K562 (cell line): ENCODE measurements around the gene ANKRD2. TPM values are rescaled to one million over a fixed set of nuclear protein-coding genes. Genes with fewer than 3 reads are reported as not detected.

Experiments
- CCNT2 ChIP-seq: IDR thresholded peaks from 2 replicates; pipeline ENCODE4 v1.6.1; 2011; ENCODE audit warnings: borderline replicate concordance, low read depth, mild to moderate bottlenecking, moderate library complexity, mixed read lengths, low read length; ENCODE audit not compliant: insufficient read length; ENCODE audit errors: extremely low read depth
- ESRRA ChIP-seq: fragments of 450-650 bp; IDR thresholded peaks from 2 replicates; pipeline ENCODE4 v1.6.1; 2014; ENCODE audit warnings: low read depth, mild to moderate bottlenecking, moderate library complexity, borderline replicate concordance
- GABPB2 ChIP-seq: fragments of 250-450 bp; sonication (Bioruptor Pico); conservative IDR thresholded peaks from 2 replicates; pipeline ENCODE4 v1.5.1; 2021; ENCODE audit warnings: mild to moderate bottlenecking
- JUND ChIP-seq, 2 experiments: IDR thresholded peaks; 2 replicates in 1 of 2; 3 replicates in 1 of 2; pipeline ENCODE4 v1.6.1; 2011; ENCODE audit warnings: borderline replicate concordance in 2 of 2, low read depth in 2 of 2, low read length in 2 of 2, improper control_type of control experiment in 1 of 2, missing biosample characterization in 1 of 2, missing genetic modification characterization in 1 of 2, missing genetic modification reagents in 1 of 2
- LCOR ChIP-seq: sonication (generic); formaldehyde crosslinking; IDR thresholded peaks from 2 replicates; pipeline ENCODE4 v1.8.0; 2022; ENCODE audit warnings: mild to moderate bottlenecking, missing genetic modification reagents
- MECOM ChIP-seq: fragments of 250-450 bp; sonication (Bioruptor Pico); IDR thresholded peaks from 2 replicates; pipeline ENCODE4 v1.8.0; 2022; ENCODE audit warnings: inconsistent platforms
- NFE2 ChIP-seq: IDR thresholded peaks from 2 replicates; pipeline ENCODE4 v1.6.1; 2014; ENCODE audit warnings: antibody characterized with exemption, low read depth
- POLR2AphosphoS2 ChIP-seq: IDR thresholded peaks from 2 replicates; pipeline ENCODE4 v1.6.1; 2012; ENCODE audit warnings: low read length, improper control_type of control experiment
- SLC30A9 ChIP-seq: fragments of 250-450 bp; sonication (Bioruptor Pico); IDR thresholded peaks from 2 replicates; pipeline ENCODE4 v1.8.0; 2022; ENCODE audit warnings: mild to moderate bottlenecking, moderate library complexity
- SMAD2 ChIP-seq: fragments of 150-350 bp; IDR thresholded peaks from 2 replicates; pipeline ENCODE4 v1.6.1; 2014; ENCODE audit warnings: low read depth, mild to moderate bottlenecking, low read length
- SMAD3 ChIP-seq: fragments of 450-650 bp; formaldehyde crosslinking; conservative IDR thresholded peaks from 2 replicates; pipeline ENCODE4 v1.4.0; 2020; ENCODE audit warnings: mild to moderate bottlenecking
- TEAD2 ChIP-seq: fragments of 450-650 bp; IDR thresholded peaks from 2 replicates; pipeline ENCODE4 v1.6.1; 2016; ENCODE audit warnings: missing genetic modification characterization, control low read depth, missing compliant biosample characterization
- ZBTB8A ChIP-seq: fragments of 450-650 bp; IDR thresholded peaks from 2 replicates; pipeline ENCODE4 v1.6.1; 2018; ENCODE audit warnings: mild to moderate bottlenecking, moderate library complexity; ENCODE audit not compliant: partially characterized antibody
- ZKSCAN8 ChIP-seq: fragments of 200-800 bp; sonication (Bioruptor generic); IDR thresholded peaks from 2 replicates; pipeline ENCODE4 v1.6.1; 2016; ENCODE audit warnings: missing genetic modification characterization, missing compliant biosample characterization
- ZNF316 ChIP-seq: fragments of 450-650 bp; IDR thresholded peaks from 2 replicates; pipeline ENCODE4 v1.6.1; 2016
- ZNF41 ChIP-seq: fragments of 250-450 bp; sonication (Bioruptor Pico); conservative IDR thresholded peaks from 2 replicates; pipeline ENCODE4 v1.4.0; 2020; ENCODE audit warnings: mild to moderate bottlenecking
- polyA plus RNA-seq, 8 experiments: library from polyadenylated mRNA; depleted of rRNA in 4 of 8; stranded (reverse) in 5 of 8; unstranded in 3 of 8; fragments of >200 nt; fragmentation: Nextera tagmentation in 2 of 8; fragmentation: Illumina TruSeq in 1 of 8; extraction: Ambion mirVana in 2 of 8; extraction: Trizol in 1 of 8; gene quantifications; 2 replicates each; pipeline versions ENCODE4 v1.2.1 to v1.2.3, GENCODE V29; 2011 to 2014; ENCODE audit warnings: inconsistent platforms in 1 of 8, missing spikeins in 1 of 8
- total RNA-seq, 7 experiments: library from RNA; depleted of rRNA in 6 of 7; stranded (reverse); fragments of >200 nt in 6 of 7; fragmentation: Illumina TruSeq in 2 of 7; extraction: Trizol in 2 of 7; gene quantifications; 2 replicates each; pipeline versions ENCODE4 v1.2.1 to v1.2.3, GENCODE V29; 2011 to 2021; ENCODE audit warnings: low replicate concordance in 1 of 7
- TF ChIP-seq, protein P1 (sequence below): IDR thresholded peaks from 2 replicates; pipeline ENCODE4 v1.6.1; 2016; ENCODE audit warnings: missing genetic modification characterization, missing compliant biosample characterization
- TF ChIP-seq, protein P2 (sequence below): fragments of 250-450 bp; sonication (Bioruptor Pico); IDR thresholded peaks from 2 replicates; pipeline ENCODE4 v1.6.1; 2021; ENCODE audit warnings: mild to moderate bottlenecking
- TF ChIP-seq, protein P3 (sequence below): sonication (generic); formaldehyde crosslinking; IDR thresholded peaks from 2 replicates; pipeline ENCODE4 v1.8.1; 2023; ENCODE audit warnings: mild to moderate bottlenecking, missing genetic modification reagents, moderate library complexity
- TF ChIP-seq, protein P4 (sequence below): fragments of 250-450 bp; sonication (Bioruptor Pico); IDR thresholded peaks from 2 replicates; pipeline ENCODE4 v1.4.0; 2020; ENCODE audit warnings: mild to moderate bottlenecking, moderate library complexity
- TF ChIP-seq, protein P5 (sequence below): fragments of 250-450 bp; sonication (Bioruptor Pico); IDR thresholded peaks from 2 replicates; pipeline ENCODE4 v1.8.0; 2022; ENCODE audit warnings: moderate library complexity, mild to moderate bottlenecking, inconsistent platforms
- TF ChIP-seq, protein P6 (sequence below): fragments of 250-450 bp; sonication (Bioruptor Pico); IDR thresholded peaks from 2 replicates; pipeline ENCODE4 v1.8.0; 2021; ENCODE audit warnings: mild to moderate bottlenecking, moderate library complexity

ANKRD2 gene
- total and polyA plus RNA-seq, 9 of the 15 experiments (the other 6 are each of a cell fraction or from before 2014, with no cell fraction given) = not detected

DNA sequence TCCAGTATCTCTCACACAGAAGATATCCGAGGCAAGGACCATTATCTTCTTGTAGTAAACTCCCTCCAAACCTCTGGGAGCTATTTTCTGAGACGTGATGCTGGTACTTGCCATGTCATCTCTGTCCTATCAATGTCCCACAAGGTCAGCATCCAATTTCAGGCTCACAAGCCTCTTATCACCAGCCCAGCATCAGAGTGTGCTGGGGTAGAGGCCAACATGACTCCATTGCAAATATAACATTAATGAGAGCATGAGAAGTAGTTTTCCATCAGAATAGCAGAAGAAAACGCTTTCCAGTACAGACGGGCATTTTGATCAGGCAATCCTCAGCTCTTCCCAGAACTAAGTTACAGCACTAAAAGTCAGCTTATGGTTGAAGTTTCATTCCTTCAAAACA lies 55.2 kb downstream of the ANKRD2 start (continued):
- TF ChIP-seq, protein P1, sequence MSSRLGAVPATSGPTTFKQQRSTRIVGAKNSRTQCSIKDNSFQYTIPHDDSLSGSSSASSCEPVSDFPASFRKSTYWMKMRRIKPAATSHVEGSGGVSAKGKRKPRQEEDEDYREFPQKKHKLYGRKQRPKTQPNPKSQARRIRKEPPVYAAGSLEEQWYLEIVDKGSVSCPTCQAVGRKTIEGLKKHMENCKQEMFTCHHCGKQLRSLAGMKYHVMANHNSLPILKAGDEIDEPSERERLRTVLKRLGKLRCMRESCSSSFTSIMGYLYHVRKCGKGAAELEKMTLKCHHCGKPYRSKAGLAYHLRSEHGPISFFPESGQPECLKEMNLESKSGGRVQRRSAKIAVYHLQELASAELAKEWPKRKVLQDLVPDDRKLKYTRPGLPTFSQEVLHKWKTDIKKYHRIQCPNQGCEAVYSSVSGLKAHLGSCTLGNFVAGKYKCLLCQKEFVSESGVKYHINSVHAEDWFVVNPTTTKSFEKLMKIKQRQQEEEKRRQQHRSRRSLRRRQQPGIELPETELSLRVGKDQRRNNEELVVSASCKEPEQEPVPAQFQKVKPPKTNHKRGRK (tag) = no peak
- peak; percentile 94 for TF ChIP-seq ESRRA
- TF ChIP-seq JUND (IDR thresholded peaks at IDR 0.05; ENCODE audit: borderline replicate concordance, low read depth, low read length) = no peak
- peak; percentile 41; the same call in 1 of the 3 replicates for TF ChIP-seq JUND (tag; IDR thresholded peaks at IDR 0.05; ENCODE audit: borderline replicate concordance, low read depth, low read length)
- TF ChIP-seq, protein P2, sequence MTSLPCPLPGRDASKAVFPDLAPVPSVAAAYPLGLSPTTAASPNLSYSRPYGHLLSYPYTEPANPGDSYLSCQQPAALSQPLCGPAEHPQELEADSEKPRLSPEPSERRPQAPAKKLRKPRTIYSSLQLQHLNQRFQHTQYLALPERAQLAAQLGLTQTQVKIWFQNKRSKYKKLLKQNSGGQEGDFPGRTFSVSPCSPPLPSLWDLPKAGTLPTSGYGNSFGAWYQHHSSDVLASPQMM (CRISPR knock-in tag) = no peak
- no peak for TF ChIP-seq ZKSCAN8 (CRISPR knock-in tag)
- peak; percentile 42; the same call in 1 of the 2 replicates for TF ChIP-seq ZNF316
- TF ChIP-seq, protein P3, sequence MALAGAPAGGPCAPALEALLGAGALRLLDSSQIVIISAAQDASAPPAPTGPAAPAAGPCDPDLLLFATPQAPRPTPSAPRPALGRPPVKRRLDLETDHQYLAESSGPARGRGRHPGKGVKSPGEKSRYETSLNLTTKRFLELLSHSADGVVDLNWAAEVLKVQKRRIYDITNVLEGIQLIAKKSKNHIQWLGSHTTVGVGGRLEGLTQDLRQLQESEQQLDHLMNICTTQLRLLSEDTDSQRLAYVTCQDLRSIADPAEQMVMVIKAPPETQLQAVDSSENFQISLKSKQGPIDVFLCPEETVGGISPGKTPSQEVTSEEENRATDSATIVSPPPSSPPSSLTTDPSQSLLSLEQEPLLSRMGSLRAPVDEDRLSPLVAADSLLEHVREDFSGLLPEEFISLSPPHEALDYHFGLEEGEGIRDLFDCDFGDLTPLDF (CRISPR knock-in tag) = no peak
- TF ChIP-seq CCNT2 = no peak
- TF ChIP-seq POLR2AphosphoS2 = no peak
- TF ChIP-seq ZNF41 = 0 out of 2 replicates have a peak, but pooled peaks have one; percentile 28
- TF ChIP-seq MECOM (CRISPR knock-in tag) = 0 out of 2 replicates have a peak, but pooled peaks have one; percentile 40
- no peak for TF ChIP-seq TEAD2 (tag)
- TF ChIP-seq LCOR = no peak
- peak; percentile 73 for TF ChIP-seq NFE2
- peak; percentile 53; the same call in 1 of the 2 replicates for TF ChIP-seq SMAD3 (CRISPR knock-in tag)
- TF ChIP-seq SLC30A9 (CRISPR knock-in tag) = no peak
- TF ChIP-seq SMAD2 = no peak
- TF ChIP-seq, protein P4, sequence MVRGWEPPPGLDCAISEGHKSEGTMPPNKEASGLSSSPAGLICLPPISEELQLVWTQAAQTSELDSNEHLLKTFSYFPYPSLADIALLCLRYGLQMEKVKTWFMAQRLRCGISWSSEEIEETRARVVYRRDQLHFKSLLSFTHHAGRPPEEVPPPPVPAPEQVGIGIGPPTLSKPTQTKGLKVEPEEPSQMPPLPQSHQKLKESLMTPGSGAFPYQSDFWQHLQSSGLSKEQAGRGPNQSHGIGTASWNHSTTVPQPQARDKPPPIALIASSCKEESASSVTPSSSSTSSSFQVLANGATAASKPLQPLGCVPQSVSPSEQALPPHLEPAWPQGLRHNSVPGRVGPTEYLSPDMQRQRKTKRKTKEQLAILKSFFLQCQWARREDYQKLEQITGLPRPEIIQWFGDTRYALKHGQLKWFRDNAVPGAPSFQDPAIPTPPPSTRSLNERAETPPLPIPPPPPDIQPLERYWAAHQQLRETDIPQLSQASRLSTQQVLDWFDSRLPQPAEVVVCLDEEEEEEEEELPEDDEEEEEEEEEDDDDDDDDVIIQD (CRISPR knock-in tag) = no peak
- TF ChIP-seq, protein P5, sequence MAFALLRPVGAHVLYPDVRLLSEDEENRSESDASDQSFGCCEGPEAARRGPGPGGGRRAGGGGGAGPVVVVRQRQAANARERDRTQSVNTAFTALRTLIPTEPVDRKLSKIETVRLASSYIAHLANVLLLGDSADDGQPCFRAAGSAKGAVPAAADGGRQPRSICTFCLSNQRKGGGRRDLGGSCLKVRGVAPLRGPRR = peak; percentile 49; the same call in 1 of the 2 replicates
- no peak for TF ChIP-seq ZBTB8A
- TF ChIP-seq GABPB2 (CRISPR knock-in tag) = no peak
- TF ChIP-seq, protein P6, sequence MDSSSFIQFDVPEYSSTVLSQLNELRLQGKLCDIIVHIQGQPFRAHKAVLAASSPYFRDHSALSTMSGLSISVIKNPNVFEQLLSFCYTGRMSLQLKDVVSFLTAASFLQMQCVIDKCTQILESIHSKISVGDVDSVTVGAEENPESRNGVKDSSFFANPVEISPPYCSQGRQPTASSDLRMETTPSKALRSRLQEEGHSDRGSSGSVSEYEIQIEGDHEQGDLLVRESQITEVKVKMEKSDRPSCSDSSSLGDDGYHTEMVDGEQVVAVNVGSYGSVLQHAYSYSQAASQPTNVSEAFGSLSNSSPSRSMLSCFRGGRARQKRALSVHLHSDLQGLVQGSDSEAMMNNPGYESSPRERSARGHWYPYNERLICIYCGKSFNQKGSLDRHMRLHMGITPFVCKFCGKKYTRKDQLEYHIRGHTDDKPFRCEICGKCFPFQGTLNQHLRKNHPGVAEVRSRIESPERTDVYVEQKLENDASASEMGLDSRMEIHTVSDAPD (CRISPR knock-in tag) = no peak
